ENCODE measurements around the gene SP4.

Gene SP4

GRCh38 chr7:21443149-21443841 is 15.4 kb downstream of the SP4 start:
- DNase-seq (ENCODE audit: low read depth in 2 of 2): no peak

GRCh38 chr7:21448974-21449373 is 21.1 kb downstream of the SP4 start:
- no peak for DNase-seq (ENCODE audit: low read depth in 2 of 2)

GRCh38 chr7:21450076-21450475 is 22.2 kb downstream of the SP4 start:
- no peak for DNase-seq (ENCODE audit: low read depth in 2 of 2)

- no peak for DNase-seq (ENCODE audit: low read depth in 2 of 2)
Observed at GRCh38 chr7:21450941-21451340, 23.1 kb downstream of the SP4 start.

- DNase-seq (ENCODE audit: low read depth in 2 of 2): no peak
Observed at GRCh38 chr7:21454182-21454581, 26.3 kb downstream of the SP4 start.

GRCh38 chr7:21454906-21455305 is 27.0 kb downstream of the SP4 start:
- no peak for DNase-seq (ENCODE audit: low read depth in 2 of 2)

- DNase-seq (ENCODE audit: low read depth in 2 of 2): no peak
Observed at GRCh38 chr7:21461282-21461681, 33.4 kb downstream of the SP4 start.

GRCh38 chr7:21462081-21462480 is 34.2 kb downstream of the SP4 start:
- no peak for DNase-seq (ENCODE audit: low read depth in 2 of 2)

GRCh38 chr7:21463524-21463923 is 35.6 kb downstream of the SP4 start:
- no peak for DNase-seq (ENCODE audit: low read depth in 2 of 2)

- DNase-seq (ENCODE audit: low read depth in 2 of 2): no peak
Observed at GRCh38 chr7:21468969-21469368, 41.1 kb downstream of the SP4 start.

- no peak for DNase-seq (ENCODE audit: low read depth in 2 of 2)
Observed at GRCh38 chr7:21469894-21470293, 42.0 kb downstream of the SP4 start.

- DNase-seq (ENCODE audit: low read depth in 2 of 2): no peak
Observed at GRCh38 chr7:21472029-21472428, 44.1 kb downstream of the SP4 start.

GRCh38 chr7:21476429-21476828 is 48.5 kb downstream of the SP4 start:
- DNase-seq (ENCODE audit: low read depth in 2 of 2): no peak

- DNase-seq (ENCODE audit: low read depth in 2 of 2): no peak
Observed at GRCh38 chr7:21480693-21481403, 53.0 kb downstream of the SP4 start.

- DNase-seq (ENCODE audit: low read depth in 2 of 2): no peak
Observed at GRCh38 chr7:21486511-21486910, 58.6 kb downstream of the SP4 start.

- DNase-seq (ENCODE audit: low read depth in 2 of 2): no peak
Observed at GRCh38 chr7:21495731-21496130, 67.8 kb downstream of the SP4 start.

GRCh38 chr7:21497072-21497471 is 69.2 kb downstream of the SP4 start:
- DNase-seq (ENCODE audit: low read depth in 2 of 2): no peak

- DNase-seq (ENCODE audit: low read depth in 2 of 2): no peak
Observed at GRCh38 chr7:21500117-21500832, 72.4 kb downstream of the SP4 start.

- no peak for DNase-seq (ENCODE audit: low read depth in 2 of 2)
Observed at GRCh38 chr7:21504021-21504420, 76.1 kb downstream of the SP4 start.

- peak; percentile 5 for DNase-seq (ENCODE audit: low read depth in 2 of 2)
Observed at GRCh38 chr7:21507627-21508343, 79.9 kb downstream of the SP4 start.

GRCh38 chr7:21508538-21508937 is 80.7 kb downstream of the SP4 start:
- DNase-seq (ENCODE audit: low read depth in 2 of 2): no peak

- no peak for DNase-seq (ENCODE audit: low read depth in 2 of 2)
Observed at GRCh38 chr7:21514062-21514461, 86.2 kb downstream of the SP4 start.

Data from fibroblast of skin of left biceps (primary cell).